GM12801 (cell line): Measurements from ENCODE around the gene RBP7.

Source experiments
- CTCF ChIP-seq: IDR thresholded peaks from one replicate; pipeline ENCODE4 v1.5.1; 2011; ENCODE audit warnings: control low read depth; ENCODE audit not compliant: insufficient read length; ENCODE audit errors: extremely low read depth

RBP7 gene

GRCh38 chr1:10063878-10064277 lies 66.8 kb downstream of the RBP7 start:
- TF ChIP-seq CTCF = no peak

- no peak for TF ChIP-seq CTCF
Observed at GRCh38 chr1:10064416-10065343, 67.7 kb downstream of the RBP7 start.

- no peak for TF ChIP-seq CTCF
Observed at GRCh38 chr1:10065344-10065685, 68.3 kb downstream of the RBP7 start.
